WTC11 (cell line): ENCODE measurements around the gene ELMO1. TPM values are rescaled to one million over a fixed set of nuclear protein-coding genes. Genes with fewer than 3 reads are reported as not detected.

ENCODE experiments used
- ATAC-seq: fragments of 200-7000 bp; cut with Tn5 transposase; 2 replicates; pipeline ENCODE4 v1.10.0; 2021; ENCODE audit warnings: mild to moderate bottlenecking, moderate library complexity
- CTCF ChIA-PET: fragments of 300-600 bp; sonication (Branson Sonifier 250); formaldehyde crosslinking; loops from one replicate; lab custom pipeline; 2021; ENCODE audit warnings: antibody characterized with exemption; lab: Charles Lee
- POLR2A ChIA-PET: fragments of 350-600 bp; sonication (Branson Sonifier 250); formaldehyde crosslinking; loops from one replicate; lab custom pipeline; 2021; ENCODE audit warnings: antibody characterized with exemption; lab: Charles Lee
- DNase-seq: peaks from one replicate; pipeline ENCODE4 v3.0.0; 2021; ENCODE audit warnings: low spot score
- H3K27ac Mint-ChIP-seq: 2 replicates; pipeline ENCODE4 v1.8.0; 2021; ENCODE audit warnings: mixed read lengths
- H3K27me3 Mint-ChIP-seq: 2 replicates; pipeline ENCODE4 v1.8.0; 2021; ENCODE audit warnings: low read depth, mild to moderate bottlenecking, moderate library complexity, mixed read lengths
- H3K36me3 Mint-ChIP-seq: 2 replicates; pipeline ENCODE4 v1.8.0; 2021; ENCODE audit warnings: mixed read lengths
- H3K4me1 Mint-ChIP-seq: 2 replicates; pipeline ENCODE4 v1.8.0; 2022; ENCODE audit warnings: mixed read lengths
- H3K4me3 Mint-ChIP-seq: 2 replicates; pipeline ENCODE4 v1.8.0; 2021; ENCODE audit warnings: mild to moderate bottlenecking, moderate library complexity, mixed read lengths
- H3K9me3 Mint-ChIP-seq: 2 replicates; pipeline ENCODE4 v1.8.0; 2021; ENCODE audit warnings: mixed read lengths
- ATF1 ChIP-seq: sonication (generic); formaldehyde crosslinking; IDR thresholded peaks from 2 replicates; pipeline ENCODE4 v1.8.1; 2023; ENCODE audit warnings: mild to moderate bottlenecking, moderate library complexity, missing genetic modification reagents
- ATF2 ChIP-seq: sonication (generic); formaldehyde crosslinking; IDR thresholded peaks from 2 replicates; pipeline ENCODE4 v1.8.1; 2022; ENCODE audit warnings: low read depth, missing genetic modification reagents, borderline replicate concordance
- E2F1 ChIP-seq: sonication (generic); formaldehyde crosslinking; IDR thresholded peaks from 2 replicates; pipeline ENCODE4 v1.8.0; 2022; ENCODE audit warnings: mild to moderate bottlenecking, missing genetic modification reagents
- ELF4 ChIP-seq: sonication (generic); formaldehyde crosslinking; IDR thresholded peaks from 2 replicates; pipeline ENCODE4 v1.8.1; 2022; ENCODE audit warnings: low read depth, mild to moderate bottlenecking, moderate library complexity, missing genetic modification reagents
- ESRRA ChIP-seq: sonication (generic); formaldehyde crosslinking; IDR thresholded peaks from 2 replicates; pipeline ENCODE4 v1.8.1; 2022; ENCODE audit warnings: mild to moderate bottlenecking, missing genetic modification reagents, borderline replicate concordance
- NFATC4 ChIP-seq: fragments of 250-450 bp; sonication (Bioruptor Pico); IDR thresholded peaks from 2 replicates; pipeline ENCODE4 v1.9.0; 2021; ENCODE audit warnings: mild to moderate bottlenecking
- NR3C1 ChIP-seq: sonication (generic); formaldehyde crosslinking; conservative IDR thresholded peaks from 2 replicates; pipeline ENCODE4 v1.8.1; 2023; ENCODE audit warnings: low read depth, mild to moderate bottlenecking, missing genetic modification reagents
- PRDM15 ChIP-seq: sonication (generic); formaldehyde crosslinking; IDR thresholded peaks from 2 replicates; pipeline ENCODE4 v1.8.0; 2022; ENCODE audit warnings: missing genetic modification reagents
- PREB ChIP-seq: sonication (generic); formaldehyde crosslinking; IDR thresholded peaks from 2 replicates; pipeline ENCODE4 v1.8.1; 2022; ENCODE audit warnings: mild to moderate bottlenecking, missing genetic modification reagents, moderate library complexity, borderline replicate concordance
- STAT6 ChIP-seq: sonication (generic); formaldehyde crosslinking; conservative IDR thresholded peaks from 2 replicates; pipeline ENCODE4 v1.8.1; 2023; ENCODE audit warnings: mild to moderate bottlenecking, low read depth, missing genetic modification reagents, moderate library complexity
- TP53 ChIP-seq: sonication (generic); formaldehyde crosslinking; IDR thresholded peaks from 2 replicates; pipeline ENCODE4 v1.8.1; 2023; ENCODE audit warnings: mild to moderate bottlenecking, missing genetic modification reagents
- ZNF512 ChIP-seq: sonication (generic); formaldehyde crosslinking; IDR thresholded peaks from 2 replicates; pipeline ENCODE4 v1.8.1; 2022; ENCODE audit warnings: missing genetic modification reagents, borderline replicate concordance
- ZNF532 ChIP-seq: fragments of 250-450 bp; sonication (Bioruptor Pico); IDR thresholded peaks from 2 replicates; pipeline ENCODE4 v1.9.0; 2021; ENCODE audit warnings: mild to moderate bottlenecking, borderline replicate concordance
- ZSCAN18 ChIP-seq: fragments of 250-450 bp; sonication (Bioruptor Pico); IDR thresholded peaks from 2 replicates; pipeline ENCODE4 v2.1.2; 2022; ENCODE audit warnings: mild to moderate bottlenecking, moderate library complexity
- total RNA-seq: library from RNA; stranded (reverse); gene quantifications from 3 replicates; pipeline ENCODE4 v1.2.3, GENCODE V29; 2021

Gene ELMO1
- total RNA-seq, 1 experiment from 2014 or later = 19.4 TPM

- H3K9me3 Mint-ChIP-seq = peaks cover 19% of the 10 kb centered on the region
- no peaks in the 10 kb centered on the region for H3K27me3 Mint-ChIP-seq
- ChIA-PET POLR2A (no interaction called here), CTCF (interaction anchor here (1.3 kb wide), 1 partner anchor 90 kb away, joined by 3 read pairs; no protein-coding TSS in a partner anchor)
- no peak overlapping the region for H3K4me3 Mint-ChIP-seq
- TF ChIP-seq ATF2 (CRISPR knock-in tag) (no peak), ESRRA (CRISPR knock-in tag) (no peak), ZNF532 (CRISPR knock-in tag) (no peak), ZSCAN18 (CRISPR knock-in tag) (no peak), ELF4 (CRISPR knock-in tag) (no peak), E2F1 (CRISPR knock-in tag) (no peak), NFATC4 (CRISPR knock-in tag) (no peak), NR3C1 (CRISPR knock-in tag) (no peak)
- ATAC-seq = no peak
- H3K4me1 Mint-ChIP-seq = peaks cover 31% of the 10 kb centered on the region
- no peak for DNase-seq
- no peak overlapping the region for H3K27ac Mint-ChIP-seq
- H3K36me3 Mint-ChIP-seq = peaks cover 13% of the 10 kb centered on the region
These were observed 43.5 kb downstream of the ELMO1 start for GRCh38 chr7:37405128-37405527.

- Mint-ChIP-seq H3K9me3 (peaks cover 19% of the 10 kb centered on the region), H3K27ac (no peak overlapping the region), H3K4me3 (no peak overlapping the region), H3K36me3 (peaks cover 13% of the 10 kb centered on the region), H3K27me3 (no peaks in the 10 kb centered on the region), H3K4me1 (peaks cover 32% of the 10 kb centered on the region)
- ATAC-seq (no peak), DNase-seq (no peak)
- ChIA-PET POLR2A (no interaction called here), CTCF (no interaction called here)
- TF ChIP-seq STAT6 (CRISPR knock-in tag) (no peak), ZNF512 (CRISPR knock-in tag) (no peak), TP53 (CRISPR knock-in tag) (no peak), ATF1 (CRISPR knock-in tag) (no peak), PRDM15 (CRISPR knock-in tag) (no peak), ELF4 (CRISPR knock-in tag) (no peak), PREB (CRISPR knock-in tag) (no peak)
These were observed 48.7 kb downstream of the ELMO1 start for GRCh38 chr7:37399876-37400421.
